Measurements from ENCODE around the gene SLC25A21. TPM values are rescaled to one million over a fixed set of nuclear protein-coding genes. Genes with fewer than 3 reads are reported as not detected.

SLC25A21 gene
- polyA plus RNA-seq, 2 of the 4 experiments (the other 2 are of a cell fraction) = 0.68 to 1.4 TPM

- TF ChIP-seq MAZ (IDR thresholded peaks at IDR 0.05; ENCODE audit: borderline replicate concordance, low read depth, low read length) = no peak
- TF ChIP-seq CHD2 (IDR thresholded peaks at IDR 0.05; ENCODE audit: low read length, partially characterized antibody) = no peak
- TF ChIP-seq HDAC2 (IDR thresholded peaks at IDR 0.05) = no peak
- no peak for TF ChIP-seq MAX (IDR thresholded peaks at IDR 0.05)
- TF ChIP-seq RNF2 (IDR thresholded peaks at IDR 0.05; ENCODE audit: borderline replicate concordance, low read depth) = no peak
- no peak for TF ChIP-seq HES2 (IDR thresholded peaks at IDR 0.05)
- no peak for TF ChIP-seq CTCF (IDR thresholded peaks at IDR 0.05)
- no peak for TF ChIP-seq ESRRA (IDR thresholded peaks at IDR 0.05; ENCODE audit: borderline replicate concordance, low read length)
- TF ChIP-seq CBX8 (IDR thresholded peaks at IDR 0.05) = no peak
- no peak for TF ChIP-seq MAFK (IDR thresholded peaks at IDR 0.05; ENCODE audit: partially characterized antibody)
- TF ChIP-seq FOXS1 (CRISPR knock-in tag; IDR thresholded peaks at IDR 0.05) = no peak
- no peak for TF ChIP-seq HEYL (CRISPR knock-in tag; IDR thresholded peaks at IDR 0.05)
- TF ChIP-seq POLR2A (IDR thresholded peaks at IDR 0.05; ENCODE audit: low read length) = no peak
- CTCF ChIA-PET = no interaction called here
- H3K4me1 ChIP-seq = no peaks in the 10 kb centered on the region
- 72% methylated on average over 2 of the region's 2 CpGs for WGBS (ENCODE audit: missing lambda C conversion rate)
- no peak overlapping the region for H3K27ac ChIP-seq
- no peak overlapping the region for H3K4me2 ChIP-seq
- ATAC-seq (no peak), FAIRE-seq (no peak), DNase-seq (ENCODE audit: low read depth in 1 of 2, low spot score in 1 of 2) (no peak)
- no peaks in the 10 kb centered on the region for H3K9me3 ChIP-seq
- POLR2A ChIA-PET = no interaction called here
- H3K4me3 ChIP-seq = no peak overlapping the region
Measured at GRCh38 chr14:36834293-36834692, 338.1 kb downstream of the SLC25A21 start.

- Histone ChIP-seq H3K27ac (no peak overlapping the region), H3K4me2 (no peak overlapping the region), H3K4me1 (no peaks in the 10 kb centered on the region), H3K9me3 (no peaks in the 10 kb centered on the region), H3K4me3 (no peak overlapping the region)
- ChIA-PET POLR2A (no interaction called here), CTCF (interaction anchor here (1.1 kb wide), 1 partner anchor 14 kb away, joined by 4 read pairs; no protein-coding TSS in a partner anchor)
- WGBS (ENCODE audit: missing lambda C conversion rate) = 57% methylated on average over 3 of the region's 3 CpGs
- DNase-seq (ENCODE audit: low read depth in 1 of 2, low spot score in 1 of 2) (no peak), ATAC-seq (no peak), FAIRE-seq (no peak)
- TF ChIP-seq NR3C1 (IDR thresholded peaks at IDR 0.05) (no peak), RNF2 (IDR thresholded peaks at IDR 0.05; ENCODE audit: borderline replicate concordance, low read depth) (no peak), ZNF302 (CRISPR knock-in tag; IDR thresholded peaks at IDR 0.05) (no peak), RFX5 (IDR thresholded peaks at IDR 0.05) (no peak), E2F6 (IDR thresholded peaks at IDR 0.05; ENCODE audit: borderline replicate concordance, low read depth) (no peak), POLR2AphosphoS2 (conservative IDR thresholded peaks at IDR 0.05; ENCODE audit: low read length) (no peak), USF2 (IDR thresholded peaks at IDR 0.05) (no peak), HDAC2 (IDR thresholded peaks at IDR 0.05) (no peak), HOXA7 (CRISPR knock-in tag; IDR thresholded peaks at IDR 0.05) (no peak), NFE2L2 (conservative IDR thresholded peaks at IDR 0.05; ENCODE audit: low read length) (no peak), CEBPB (IDR thresholded peaks at IDR 0.05) (no peak), ZSCAN20 (CRISPR knock-in tag; IDR thresholded peaks at IDR 0.05) (no peak)
Measured at GRCh38 chr14:36829547-36829946, 342.9 kb downstream of the SLC25A21 start.

- WGBS (ENCODE audit: missing lambda C conversion rate) = 7% methylated on average over 2 of the region's 2 CpGs
- Histone ChIP-seq H3K4me2 (no peak overlapping the region), H3K4me3 (no peak overlapping the region), H3K9me3 (no peaks in the 10 kb centered on the region), H3K27ac (no peak overlapping the region), H3K4me1 (no peaks in the 10 kb centered on the region)
- FAIRE-seq (no peak), DNase-seq (ENCODE audit: low read depth in 1 of 2, low spot score in 1 of 2) (no peak), ATAC-seq (no peak)
- TF ChIP-seq FOSL2 (IDR thresholded peaks at IDR 0.05) (no peak), FOSL2 (CRISPR knock-in tag; IDR thresholded peaks at IDR 0.05) (no peak), USF2 (IDR thresholded peaks at IDR 0.05) (no peak), NFE2L2 (conservative IDR thresholded peaks at IDR 0.05; ENCODE audit: low read length) (no peak), RAD21 (conservative IDR thresholded peaks at IDR 0.05 in 1 of 2, IDR thresholded peaks at IDR 0.05 in 1 of 2) (no peak), ZC3H11A (IDR thresholded peaks at IDR 0.05) (no peak)
- ChIA-PET CTCF (no interaction called here), POLR2A (no interaction called here)
Measured at GRCh38 chr14:36827861-36828260, 344.5 kb downstream of the SLC25A21 start.
